GDM1 (cell line): ENCODE data around the gene KLHL41.

ENCODE experiments used
- DNase-seq: peaks from one replicate; lab custom pipeline; 2025; lab: John Stamatoyannopoulos, UW

KLHL41 gene

DNA sequence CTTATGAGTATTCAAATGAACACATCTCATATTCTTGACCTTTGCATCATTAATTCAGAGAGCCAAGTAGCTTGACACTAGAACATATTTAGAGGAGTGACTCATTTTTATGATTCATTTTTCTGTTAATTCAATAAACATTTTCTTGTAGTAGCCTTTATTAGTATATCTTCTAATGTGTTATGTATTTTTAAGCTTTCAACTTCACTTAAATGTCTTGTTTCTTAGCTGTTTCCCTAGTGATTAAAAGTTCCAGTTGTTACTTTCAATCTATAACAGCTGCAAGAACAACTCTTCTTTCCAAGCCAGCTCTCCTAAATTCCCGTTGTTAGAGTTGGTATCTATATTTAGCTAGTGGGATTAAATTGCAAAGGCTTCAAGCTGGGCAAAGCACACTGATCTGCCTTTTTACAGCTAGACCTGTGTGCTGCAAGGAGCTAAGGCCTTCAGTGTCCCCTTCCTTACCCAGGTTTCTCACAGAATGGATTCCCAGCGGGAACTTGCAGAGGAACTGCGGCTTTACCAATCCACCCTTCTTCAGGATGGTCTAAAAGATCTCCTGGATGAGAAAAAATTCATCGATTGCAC is at the start of gene KLHL41:
Gene KLHL41, plus strand, starts transcription at position 405 of the 588 bp plus-strand sequence. Its CDS starts 77 bp downstream, at position 482.
- DNase-seq = no peak

DNA sequence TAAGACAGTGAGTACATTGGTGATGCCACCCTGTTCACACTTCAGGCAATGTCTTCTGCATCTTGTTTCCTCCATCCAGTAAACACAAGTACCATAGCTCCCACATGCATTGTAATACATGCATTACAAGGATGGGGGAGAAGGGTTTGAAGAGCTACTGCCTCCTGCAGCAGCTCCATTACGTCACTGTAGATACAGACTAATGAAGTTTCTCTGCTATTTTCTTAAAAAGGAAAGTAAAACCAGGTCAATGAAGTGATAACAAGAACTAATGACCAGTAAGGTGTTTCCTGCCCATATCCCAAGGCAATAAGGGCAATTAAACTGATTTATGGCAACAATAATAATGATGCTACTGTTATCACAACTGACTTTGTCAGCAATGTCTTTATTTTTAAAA is 48.4 kb upstream of the KLHL41 start:
- DNase-seq = no peak

DNA sequence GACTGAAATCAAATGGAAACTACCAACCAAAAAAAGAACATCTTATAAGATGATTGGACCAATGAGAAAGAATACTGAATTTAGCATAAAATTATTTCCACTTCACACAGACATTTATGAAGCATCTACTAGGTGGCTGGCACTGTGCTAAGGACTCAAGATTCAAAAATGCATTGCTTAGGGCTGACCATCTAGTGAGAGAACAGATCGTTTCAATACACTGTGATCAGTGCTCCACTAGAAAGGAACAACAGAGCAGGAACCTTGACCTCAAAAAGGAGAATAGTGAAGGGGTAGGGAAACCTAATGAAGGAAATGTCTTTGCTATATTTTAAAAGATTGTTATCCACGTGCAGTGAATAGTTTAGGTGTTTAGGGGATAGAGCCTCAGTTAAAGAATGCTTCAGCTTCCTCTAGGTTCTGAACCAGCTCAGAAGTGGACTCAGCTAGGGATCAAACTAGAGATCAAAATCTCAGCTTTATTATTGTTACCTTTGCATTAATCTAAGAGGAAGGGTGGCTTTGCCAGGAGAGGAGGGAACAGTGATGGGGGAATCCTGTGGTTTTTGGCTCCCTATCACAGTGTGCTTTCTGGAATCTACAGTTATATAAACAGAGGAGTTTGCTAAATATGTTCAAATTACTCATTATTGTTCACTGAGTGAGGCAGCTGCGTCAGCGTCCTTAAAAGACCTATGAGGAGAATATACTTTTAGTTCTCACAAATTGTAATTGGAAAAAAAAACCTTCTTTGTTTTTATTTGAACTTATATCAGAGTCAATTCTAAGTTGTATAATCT is 46.4 kb upstream of the KLHL41 start:
- DNase-seq = no peak

DNA sequence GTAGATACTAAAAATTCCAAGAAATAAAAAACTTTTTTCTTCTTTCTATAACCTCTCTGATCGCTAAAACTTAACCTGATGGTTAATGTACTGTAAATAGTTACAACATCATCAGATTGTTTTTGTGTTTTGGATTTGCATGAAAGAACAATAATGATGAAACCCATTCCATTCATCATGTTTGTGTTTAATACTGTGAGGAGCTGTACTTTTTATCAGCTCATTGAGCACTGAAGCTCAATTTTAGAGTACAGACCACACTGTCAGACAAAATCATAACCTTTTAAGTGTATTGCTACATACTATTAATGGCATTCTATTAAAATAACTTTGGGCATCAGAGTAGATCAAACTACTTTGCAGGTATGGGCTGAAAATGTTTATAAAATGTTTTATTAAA is 45.0 kb upstream of the KLHL41 start:
- no peak for DNase-seq

DNA sequence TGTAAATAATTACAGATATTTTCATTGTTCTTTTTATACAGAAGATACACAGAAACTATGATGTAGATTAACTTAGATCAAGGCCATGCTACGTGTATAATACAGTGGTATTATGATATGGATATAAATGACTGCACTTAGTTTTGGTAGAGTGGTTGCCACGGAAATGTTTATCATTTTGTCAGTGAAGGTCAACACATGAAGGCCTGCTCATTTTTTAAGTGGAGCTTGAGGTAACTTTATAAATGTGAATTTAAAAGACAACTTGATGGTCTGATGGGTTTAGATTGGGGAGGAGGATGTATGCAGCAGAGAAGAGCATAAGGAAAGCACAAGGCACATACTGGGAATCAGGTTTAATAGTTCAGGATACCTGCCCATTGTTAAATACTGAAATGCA is 44.6 kb upstream of the KLHL41 start:
- DNase-seq = no peak

DNA sequence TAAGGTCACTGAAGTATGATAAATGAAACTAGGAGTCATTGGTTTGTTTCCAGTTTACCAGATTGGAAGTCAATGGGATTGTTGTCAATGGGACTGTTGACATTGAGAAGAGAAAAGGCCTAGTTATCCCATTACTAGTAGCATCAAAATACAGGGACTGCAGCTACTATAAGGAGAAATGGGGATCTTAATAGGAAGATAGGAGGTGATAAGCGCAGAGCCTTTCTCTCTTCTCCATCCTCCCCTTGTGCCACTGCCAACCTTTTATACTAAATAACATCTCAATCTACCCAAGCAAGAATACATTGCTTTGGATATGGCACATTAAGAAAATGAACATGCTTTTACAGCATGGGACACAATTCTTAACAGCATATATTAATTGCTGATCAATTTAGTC is 40.7 kb upstream of the KLHL41 start:
- no peak for DNase-seq

DNA sequence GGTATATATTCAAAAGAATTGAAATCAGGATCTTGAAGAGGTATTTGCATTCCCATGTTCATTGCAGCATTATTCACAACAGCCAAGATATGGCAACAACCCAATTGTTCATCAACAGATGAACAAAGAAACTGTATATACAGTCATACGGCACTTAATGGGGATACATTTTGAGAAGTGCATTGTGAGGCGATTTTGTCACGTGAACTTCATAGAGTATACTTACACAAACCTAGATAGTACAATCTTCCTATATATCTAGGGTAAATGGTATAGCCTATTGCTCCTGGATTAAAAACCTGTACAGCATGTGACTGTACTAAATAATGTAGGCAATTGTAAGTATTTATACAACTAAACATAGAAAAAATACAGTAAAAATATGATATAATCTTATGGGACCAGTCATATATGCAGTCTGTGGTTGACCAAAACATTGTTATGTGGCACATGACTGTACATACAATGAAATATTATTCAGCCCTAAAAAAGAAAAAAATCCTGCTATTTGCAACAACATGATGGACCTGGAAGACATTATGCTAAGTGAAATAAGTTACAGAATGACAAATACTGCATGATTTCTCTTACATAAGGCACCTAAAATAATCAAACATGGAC is 39.4 kb upstream of the KLHL41 start:
- DNase-seq = no peak

DNA sequence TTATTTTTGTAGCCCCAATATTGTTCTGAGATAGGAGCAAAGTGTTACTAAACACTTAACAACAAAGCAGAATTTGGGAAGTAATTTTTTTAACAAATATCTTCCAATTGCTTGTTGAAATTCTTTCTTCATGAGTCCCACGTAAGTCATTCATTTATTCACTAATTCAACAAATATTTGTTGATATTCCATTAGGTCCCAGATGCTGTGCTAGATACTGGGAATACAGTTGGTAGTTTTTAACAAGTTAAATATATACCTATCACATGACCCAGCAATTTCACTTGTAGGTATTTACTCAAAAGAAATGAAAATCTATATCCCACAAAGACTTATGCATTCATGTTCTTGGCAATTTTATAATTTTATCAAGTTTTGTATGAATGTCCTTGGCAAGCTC is 37.3 kb upstream of the KLHL41 start:
- DNase-seq = no peak

DNA sequence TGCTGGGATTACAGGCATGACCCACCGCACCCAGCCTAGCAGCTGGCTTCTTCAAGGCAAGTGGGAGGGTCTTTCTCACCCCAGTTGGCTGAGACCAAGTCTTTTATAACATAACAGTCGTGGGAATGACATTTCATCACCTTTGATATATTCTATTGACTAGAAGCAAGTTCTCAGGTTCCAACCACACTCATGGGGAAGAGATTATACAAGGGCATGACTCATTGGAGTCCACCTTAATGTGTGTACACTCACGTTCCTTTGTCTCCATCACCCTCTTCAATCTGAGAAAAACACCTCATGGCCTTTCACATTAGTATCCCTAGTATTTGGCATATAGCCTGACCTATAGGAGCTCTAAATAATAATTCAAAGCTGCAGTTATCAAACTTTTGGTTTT is 33.0 kb upstream of the KLHL41 start:
- no peak for DNase-seq

DNA sequence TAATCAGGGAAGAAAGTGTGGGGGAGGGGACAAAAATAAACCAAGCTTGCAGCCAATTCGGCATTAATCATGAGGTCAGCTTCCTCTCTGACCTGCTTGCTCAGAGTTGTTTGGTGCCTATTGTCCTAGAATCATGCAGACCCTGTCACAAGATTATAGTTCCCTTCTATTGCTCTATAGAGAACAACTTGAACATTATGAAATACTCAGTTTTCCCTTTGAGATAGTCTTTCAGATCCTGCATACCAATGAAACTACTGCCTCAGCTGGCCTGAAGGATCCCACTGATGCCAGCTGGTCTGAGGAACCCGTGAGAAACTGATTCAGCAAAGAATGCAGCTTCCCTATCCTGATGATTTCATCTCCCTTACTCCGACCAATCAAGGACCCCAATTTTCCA is 31.2 kb upstream of the KLHL41 start:
- DNase-seq = no peak

DNA sequence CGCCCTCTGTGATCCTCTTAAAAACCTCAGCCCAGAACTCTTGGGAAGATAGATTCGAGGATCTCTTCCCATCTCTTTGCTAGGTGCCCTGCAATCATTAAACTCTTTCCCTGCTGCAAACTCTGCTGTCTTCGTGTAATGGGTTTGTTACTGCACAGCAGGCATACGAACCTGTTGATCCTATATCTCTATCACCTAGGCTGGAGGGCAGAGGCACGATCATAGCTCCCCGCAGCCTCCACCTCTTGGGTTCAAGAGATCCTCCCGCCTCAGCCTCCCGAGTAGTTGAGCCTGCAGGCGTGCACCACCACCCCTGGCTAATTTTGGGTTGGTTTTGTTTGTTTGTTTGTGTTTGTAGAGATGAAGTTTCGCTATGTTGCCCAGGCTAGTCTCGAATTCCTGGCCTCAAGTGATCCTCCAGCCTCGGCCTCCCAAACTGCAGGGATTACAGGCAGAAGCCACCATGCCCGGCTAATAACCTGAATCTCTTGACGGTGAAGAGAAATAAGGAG is 30.7 kb upstream of the KLHL41 start:
- no peak for DNase-seq

DNA sequence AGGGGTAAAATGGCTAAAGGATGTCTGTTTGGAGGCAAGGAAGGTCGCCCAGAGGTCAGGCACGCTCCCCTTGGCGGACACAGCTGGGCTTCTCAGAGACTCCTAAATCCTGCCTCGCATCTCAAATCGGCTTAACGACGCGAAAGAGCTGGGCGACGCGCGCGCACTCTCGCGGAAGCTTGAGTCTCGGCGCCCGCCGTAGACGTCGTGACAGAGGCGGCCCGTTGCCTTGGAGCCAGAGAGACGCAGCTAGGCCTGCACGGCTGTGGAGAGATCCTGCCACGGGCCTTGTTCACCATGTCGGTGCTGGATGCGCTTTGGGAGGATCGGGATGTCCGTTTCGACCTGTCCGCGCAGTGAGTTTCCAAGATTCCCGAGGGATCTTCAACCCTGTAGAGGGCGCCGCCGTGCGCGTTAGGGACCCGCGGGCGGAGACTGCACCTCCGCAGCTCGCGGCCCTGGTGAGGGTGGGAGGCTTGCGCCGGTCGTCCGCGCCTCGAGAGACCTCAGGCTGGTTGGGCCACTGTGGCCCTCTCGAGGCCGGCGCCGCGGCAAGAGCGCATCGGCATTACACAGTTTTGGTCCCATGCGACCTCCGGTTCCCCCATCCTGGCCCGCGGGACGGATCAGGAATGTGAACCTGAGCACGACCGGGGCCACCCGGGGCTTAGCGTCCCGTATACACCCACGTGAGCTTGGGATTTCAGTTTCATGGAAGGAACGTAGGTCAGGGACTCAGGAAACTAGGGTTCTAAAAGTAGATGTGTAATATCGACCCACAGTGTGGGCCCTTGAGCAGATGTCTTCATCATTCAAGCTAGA is 30.0 kb upstream of the KLHL41 start, which contains the start of gene BBS5:
Gene BBS5, plus strand, starts transcription at position 238 of the 822 bp plus-strand sequence. Its CDS starts 60 bp downstream, at position 298.
- peak; percentile 73 for DNase-seq

DNA sequence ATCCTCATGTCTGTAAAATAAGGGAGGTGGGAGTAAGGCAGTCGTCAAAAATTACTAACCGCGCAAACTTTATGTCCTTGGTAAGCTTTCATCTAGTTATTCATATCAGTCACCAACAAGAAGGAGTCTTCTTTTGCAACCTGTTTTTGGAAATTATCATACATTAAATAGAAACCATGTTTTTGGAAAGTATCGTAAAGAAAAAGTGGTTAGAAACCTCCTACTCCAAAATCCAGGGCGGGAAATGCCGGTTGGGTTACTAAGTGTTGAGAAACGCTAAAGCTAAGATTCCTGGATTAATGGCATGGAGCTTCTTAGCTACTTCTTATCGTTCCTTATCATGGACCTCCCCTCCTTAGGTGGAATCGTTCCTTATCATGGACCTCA is 29.4 kb upstream of the KLHL41 start:
- no peak for DNase-seq

DNA sequence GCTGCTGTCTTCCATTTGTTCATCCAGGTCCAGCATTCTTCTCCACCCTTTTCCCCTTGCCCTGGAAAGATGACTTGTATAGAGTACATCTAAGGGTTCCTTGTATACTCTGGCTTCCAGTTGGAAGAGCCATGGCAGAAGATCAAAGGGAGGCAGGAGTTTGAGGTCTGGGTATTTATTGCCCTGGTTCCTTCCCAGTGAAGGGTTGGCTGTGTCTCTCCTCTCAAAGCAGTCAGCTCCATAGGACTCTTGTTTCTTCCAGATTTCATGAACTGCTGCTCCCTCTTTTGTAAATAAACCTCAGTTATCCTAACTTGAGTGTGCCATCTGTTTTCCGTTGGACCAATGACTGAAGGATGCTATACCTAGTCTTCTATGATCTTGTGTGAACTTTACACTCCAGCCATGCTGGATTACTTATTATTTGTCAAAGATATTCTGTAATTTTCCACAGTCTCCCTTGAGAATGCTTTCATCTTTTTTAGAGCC is 23.8 kb upstream of the KLHL41 start:
- DNase-seq = no peak

DNA sequence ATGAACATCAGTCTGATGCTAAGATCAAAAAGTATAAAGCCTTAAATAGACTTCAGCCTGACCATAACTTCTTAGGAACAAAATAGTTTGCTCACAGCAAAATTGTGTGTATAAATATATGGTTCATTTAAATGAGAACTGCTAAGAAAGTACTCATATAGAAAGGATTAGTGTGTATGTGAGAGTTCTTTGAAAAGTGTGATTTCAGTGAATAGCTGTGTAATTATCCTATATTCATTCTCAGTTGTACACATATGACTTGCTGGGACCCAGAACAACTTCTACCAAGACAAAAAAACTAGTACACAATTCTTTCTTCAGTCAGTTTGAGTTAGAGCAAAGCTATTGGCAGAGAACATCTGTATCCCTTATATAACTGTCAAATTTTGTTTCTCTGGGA is 23.0 kb upstream of the KLHL41 start:
- no peak for DNase-seq

DNA sequence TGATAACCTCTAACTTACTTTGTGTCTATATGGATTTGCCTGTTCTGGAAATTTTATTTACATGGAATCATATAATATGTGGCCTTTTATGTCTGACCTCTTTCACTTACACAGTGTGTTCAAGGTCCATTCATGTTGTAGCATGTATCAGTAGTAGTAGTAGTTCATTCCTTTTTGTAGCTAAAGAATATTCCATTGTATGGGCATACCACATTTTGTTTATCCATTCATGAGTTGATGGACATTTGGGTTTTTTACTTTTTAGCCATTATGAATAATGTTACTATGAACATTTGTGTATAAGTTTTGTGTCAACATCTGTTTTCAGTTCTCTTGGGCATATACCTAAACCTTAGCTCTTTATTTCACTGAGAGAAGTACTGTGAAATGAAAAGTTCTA is 18.7 kb upstream of the KLHL41 start:
- no peak for DNase-seq

DNA sequence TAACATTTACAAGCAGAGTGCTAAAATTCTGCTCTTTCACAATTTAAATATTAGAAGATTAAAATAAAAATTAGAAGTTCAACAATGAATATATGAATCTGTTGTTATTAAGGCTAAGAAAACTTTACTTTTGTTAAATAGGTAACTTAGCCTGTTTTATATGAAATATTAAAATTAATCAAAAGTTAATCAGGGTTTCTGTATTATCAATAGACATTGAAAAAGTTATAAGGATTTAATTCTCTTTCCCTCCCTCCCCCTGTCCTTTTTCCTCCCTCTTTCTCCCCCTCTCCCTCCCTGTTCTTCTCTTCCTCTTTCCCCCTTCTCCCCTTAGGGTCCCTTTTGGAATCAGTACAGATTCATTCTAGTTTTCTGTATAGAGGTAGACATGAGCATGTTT is 18.1 kb upstream of the KLHL41 start:
- no peak for DNase-seq

DNA sequence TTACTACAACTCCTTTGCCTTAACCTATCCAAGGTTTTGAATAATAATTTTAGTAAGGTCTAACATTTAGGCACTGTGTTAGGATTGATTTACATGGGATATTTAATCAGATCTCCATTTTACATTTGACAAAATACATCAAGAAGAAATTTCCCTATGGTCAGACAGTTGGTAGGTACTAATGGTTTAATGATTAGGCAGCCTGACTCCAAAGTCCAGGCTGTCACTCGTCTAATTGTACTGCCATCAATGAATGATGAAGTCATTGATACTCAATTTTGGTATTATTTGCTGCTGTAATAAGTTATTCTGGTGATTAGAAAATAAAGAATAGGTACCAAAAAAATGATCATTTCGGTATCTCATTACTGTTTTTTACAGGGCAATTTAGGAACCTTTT is 16.1 kb upstream of the KLHL41 start:
- no peak for DNase-seq

DNA sequence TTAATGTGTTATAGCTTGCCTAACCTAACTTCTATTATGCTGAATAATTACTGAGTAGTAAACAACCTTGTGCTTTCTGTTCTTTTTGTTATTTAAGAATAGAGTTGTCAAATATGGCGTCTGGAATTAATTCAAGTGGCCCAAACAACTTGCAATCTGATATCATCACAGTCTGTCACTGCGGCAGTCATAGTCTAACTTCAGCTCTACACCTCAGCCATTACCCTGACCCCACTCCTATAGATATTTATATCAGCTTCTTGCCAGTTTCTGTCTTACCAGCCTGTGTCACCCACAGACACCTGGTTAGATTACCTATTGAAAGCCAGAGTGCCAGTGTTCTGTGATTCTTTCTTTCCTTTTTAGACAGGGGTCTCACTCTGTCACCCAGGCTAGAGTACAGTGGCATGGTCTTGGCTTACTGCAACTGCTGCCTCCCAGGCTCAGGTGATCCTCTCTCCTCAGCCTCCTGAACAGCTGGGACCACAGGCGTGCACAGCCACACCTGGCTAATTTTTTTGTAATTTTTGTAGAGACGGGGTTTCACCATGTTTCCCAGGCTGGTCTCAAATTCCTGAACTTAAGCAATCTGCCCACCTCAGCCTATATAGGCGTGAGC is 14.1 kb upstream of the KLHL41 start:
- DNase-seq = no peak

DNA sequence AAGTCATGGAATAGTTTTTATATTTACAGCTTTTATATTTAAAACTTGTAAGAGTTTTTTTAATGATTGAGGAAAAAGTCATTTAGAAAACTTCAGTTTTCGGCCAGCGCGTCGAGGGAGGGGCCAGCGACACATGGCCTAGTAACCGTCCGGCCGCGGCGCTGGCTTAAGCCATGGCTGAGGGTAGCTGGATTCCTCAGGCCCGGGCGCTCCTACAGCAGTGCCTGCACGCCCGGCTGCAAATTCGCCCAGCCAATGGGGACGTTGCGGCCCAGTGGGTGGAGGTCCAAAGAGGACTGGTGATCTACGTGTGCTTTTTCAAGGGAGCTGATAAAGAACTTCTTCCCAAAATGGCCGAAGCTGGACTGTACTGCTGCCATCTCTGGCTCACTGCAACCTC is 4.9 kb upstream of the KLHL41 start:
- no peak for DNase-seq

DNA sequence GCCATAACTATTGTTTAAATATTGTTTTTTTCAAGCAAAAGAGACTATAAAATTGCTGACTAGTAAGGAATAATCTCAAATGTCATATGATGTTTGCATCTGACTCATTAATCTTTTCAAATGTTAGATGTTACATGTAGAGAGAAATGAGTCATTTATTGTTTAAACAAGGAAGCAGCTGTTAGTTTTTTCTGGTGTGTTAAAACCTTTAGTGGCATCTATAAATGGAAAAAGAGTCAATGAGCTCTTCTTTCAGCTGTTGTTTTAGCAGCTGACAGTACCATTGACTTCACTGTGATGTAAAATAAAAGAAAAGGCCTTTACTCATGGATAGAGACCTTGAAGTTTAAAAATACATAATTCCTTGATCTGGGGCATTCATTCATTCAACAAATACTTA is 1.8 kb upstream of the KLHL41 start:
- no peak for DNase-seq

DNA sequence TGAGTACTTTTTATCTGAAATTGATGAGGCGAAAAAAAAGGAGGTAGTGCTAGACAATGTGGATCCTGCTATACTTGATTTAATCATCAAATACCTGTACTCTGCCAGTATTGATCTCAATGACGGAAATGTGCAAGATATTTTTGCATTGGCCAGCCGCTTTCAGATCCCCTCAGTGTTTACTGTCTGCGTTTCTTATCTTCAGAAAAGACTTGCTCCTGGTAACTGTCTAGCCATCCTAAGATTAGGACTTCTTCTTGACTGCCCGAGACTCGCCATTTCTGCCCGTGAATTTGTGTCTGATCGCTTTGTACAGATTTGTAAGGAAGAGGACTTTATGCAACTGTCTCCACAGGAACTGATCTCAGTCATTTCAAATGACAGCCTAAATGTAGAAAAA is 453 bp downstream of the KLHL41 start:
- DNase-seq = no peak
